Ecto neural progenitor cell (in vitro differentiated cells): ENCODE results near the gene LTBP3.

Experiments used
- DNase-seq: peaks from one replicate; pipeline ENCODE4 v3.0.0-alpha.2; 2018; ENCODE audit warnings: low spot score

The LTBP3 gene

DNA sequence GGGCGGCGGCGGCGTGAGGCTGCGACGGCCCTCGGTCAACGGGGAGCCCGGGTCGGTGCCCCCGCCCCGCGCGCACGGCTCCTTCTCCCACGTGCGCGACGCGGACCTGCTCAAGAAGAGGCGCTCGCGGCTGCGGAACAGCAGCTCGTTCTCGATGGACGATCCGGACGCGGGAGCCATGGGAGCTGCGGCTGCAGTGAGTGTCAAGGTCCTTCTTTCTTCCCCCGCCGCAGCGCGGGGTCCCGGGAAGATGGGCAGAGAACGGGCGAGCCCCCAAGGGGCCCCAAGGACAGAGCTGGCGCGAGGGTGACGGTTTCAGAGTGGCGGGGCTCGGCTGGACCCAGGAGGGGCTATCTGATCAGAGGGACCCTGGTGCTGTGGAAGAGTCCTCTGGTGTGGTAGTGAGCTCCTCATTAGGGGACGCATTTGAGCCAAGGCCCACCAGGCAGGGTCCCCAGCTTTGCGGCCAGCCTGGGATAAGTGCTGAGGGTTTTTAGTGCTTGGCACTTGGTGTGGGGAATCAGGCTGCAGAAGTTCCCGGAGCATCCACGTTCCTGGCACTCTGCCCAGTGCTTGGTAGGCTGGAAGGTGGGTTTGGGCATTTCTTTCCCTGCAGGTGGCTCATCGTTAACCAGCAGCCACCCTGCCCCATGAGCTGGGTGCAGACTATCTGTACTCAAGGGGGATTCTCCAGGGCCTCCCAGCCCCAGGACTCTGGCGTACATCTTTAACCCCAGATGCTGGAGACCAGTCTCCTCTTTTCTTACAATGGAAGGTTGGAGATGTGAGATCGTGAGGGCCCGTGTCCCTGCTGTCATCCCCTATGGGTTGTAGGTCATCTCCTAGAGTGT lies 27.5 kb upstream of the LTBP3 start:
- no peak for DNase-seq

DNA sequence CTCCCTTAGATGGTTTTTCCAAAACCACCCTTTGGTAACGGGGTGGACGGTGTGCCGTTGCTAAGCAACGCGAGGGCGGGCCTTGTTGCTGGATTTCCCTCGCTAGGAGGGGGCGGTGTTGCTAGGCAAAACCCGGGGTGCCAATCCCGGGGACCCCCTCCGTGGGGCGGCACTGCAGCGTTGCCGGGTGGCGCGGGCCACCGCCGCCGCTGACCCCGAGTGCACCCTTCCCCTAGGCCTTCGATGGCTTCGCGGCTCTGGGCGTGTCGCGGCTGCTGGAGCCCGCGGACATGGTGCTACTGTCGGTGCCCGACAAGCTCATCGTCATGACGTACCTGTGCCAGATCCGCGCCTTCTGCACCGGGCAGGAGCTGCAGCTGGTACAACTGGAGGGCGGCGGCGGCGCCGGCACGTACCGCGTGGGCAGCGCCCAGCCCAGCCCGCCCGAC lies 26.6 kb upstream of the LTBP3 start:
- no peak for DNase-seq

DNA sequence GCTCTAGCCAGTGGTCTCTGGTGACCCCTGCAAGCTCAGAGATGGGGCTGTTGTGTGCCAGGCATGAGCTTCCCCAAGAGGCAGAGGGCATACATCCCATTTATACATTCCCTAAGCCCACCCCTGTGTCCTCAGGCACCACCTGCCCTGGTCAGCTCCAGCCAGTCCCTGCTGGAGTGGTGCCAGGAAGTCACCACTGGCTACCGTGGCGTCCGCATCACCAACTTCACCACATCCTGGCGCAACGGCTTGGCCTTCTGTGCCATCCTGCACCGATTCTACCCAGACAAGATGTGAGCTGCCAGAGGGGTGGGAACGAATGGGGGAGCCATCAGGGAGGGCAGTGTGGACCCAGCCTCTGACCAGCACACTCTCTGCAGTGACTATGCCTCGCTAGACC lies 25.9 kb upstream of the LTBP3 start:
- DNase-seq = no peak

DNA sequence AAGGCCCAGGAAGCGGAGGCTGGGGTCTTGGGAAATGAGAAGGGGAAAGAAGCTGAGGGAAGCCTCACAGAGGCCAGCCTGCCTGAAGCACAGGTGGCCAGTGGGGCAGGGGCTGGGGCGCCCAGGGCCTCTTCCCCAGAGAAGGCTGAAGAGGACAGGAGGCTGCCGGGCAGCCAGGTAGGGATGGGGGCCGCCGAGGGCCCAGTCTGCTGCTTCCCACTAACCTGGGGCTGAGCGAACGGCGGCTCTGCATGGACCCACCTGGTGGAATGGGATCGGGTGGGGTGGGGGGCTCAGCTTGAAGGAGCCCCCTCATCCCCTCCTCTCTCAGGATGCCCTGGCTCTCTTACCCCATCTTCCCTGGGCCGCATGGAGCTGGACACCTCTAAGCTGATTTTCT lies 25.4 kb upstream of the LTBP3 start:
- DNase-seq = no peak

DNA sequence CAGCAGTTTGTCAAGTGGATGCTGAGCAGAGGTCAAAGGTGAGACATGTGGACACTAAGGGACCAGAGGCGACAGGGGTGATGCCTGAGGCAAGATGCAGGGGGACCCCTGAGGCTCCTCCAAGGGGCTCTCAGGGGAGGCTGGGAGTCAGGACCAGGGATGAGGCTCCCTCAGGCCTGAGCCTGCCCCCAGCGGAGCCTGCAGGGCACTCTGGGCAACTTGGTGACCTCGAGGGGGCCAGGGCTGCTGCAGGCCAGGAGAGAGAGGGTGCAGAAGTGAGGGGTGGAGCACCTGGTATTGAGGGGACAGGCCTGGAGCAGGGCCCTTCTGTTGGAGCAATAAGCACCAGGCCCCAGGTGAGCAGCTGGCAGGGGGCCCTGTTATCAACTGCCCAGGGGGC lies 23.8 kb upstream of the LTBP3 start:
- no peak for DNase-seq

DNA sequence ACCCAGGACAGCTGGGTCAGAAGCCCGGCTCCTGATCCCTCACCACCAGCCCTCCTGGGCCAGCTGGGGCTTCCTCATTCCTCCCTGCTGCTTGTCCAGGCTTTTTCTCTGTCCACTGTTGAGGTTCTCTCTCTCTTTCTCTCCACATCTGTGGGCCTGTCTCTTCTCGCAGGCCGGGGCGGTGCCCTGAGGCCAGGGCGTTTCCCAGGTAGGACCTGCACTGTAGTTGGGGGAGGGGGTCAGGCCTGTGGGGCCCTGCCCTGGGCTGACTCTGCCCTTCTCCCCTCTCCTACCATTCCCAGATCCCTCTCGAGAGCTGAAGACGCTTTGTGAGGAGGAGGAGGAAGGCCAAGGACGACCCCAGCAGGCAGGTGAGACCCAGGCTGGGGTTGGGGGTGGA lies 22.6 kb upstream of the LTBP3 start:
- no peak for DNase-seq

DNA sequence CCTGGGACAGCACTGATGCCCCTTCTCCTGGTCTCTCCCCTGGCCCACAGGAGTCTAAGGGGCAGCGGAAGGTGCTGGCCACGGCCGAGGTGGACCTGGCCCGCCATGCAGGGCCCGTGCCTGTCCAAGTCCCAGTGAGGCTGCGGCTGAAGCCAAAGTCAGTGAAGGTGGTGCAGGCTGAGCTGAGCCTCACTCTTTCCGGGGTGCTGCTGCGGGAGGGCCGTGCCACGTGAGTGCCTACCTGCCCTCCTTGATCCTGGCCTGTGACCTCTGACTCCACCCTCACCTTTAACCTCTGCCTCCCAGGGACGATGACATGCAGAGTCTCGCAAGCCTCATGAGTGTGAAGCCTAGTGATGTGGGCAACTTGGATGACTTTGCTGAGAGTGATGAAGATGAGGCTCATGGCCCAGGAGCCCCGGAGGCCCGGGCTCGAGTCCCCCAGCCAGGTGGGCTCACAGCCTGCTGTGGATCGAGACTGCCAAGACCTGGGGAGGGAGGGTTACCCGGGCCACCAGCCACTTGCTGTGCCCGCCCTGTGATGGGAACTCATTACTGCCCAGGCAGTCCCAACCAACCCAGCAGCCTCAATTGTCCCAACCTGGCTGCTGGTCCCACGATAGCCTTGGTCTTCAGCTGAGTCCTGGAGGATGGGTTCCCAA lies 22.0 kb upstream of the LTBP3 start:
- DNase-seq = no peak

DNA sequence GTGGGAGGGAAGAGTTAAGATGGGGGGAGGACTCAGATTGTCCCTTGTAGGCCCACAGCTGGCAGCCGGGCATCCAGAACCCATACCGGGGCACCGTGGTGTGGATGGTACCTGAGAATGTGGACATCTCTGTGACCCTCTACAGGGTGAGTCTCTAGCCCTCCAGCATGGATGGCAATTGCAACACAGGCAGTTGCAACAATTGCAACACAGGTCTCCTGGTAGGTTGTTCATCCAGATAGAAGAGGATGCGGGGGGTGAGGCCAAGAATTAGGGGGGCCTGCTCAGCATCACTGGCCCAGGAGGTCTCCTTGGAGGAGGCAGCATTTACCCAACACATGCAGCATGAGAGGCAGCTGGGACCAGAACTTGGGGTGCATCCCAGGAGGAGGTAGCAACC lies 21.1 kb upstream of the LTBP3 start:
- DNase-seq = no peak

DNA sequence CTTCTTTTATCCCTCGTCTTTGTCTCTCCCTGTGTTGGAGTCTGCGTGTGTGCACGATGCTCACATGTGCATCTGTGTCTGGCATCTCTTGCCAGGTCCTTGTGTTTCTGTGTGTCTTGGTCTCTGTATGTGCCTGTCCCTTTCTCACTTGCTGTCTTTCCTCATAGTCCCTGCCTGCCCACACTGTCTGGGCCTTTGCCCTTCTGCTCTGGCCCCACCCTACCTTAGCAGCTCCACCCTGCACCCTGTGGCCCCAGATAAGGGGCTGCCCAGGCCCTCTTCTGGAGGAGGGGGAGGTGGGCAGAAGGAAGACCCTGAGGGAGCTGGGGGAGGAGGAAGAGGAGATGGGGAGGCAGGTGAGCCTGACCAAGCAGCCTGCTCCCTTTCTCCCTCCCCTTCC lies 20.5 kb upstream of the LTBP3 start:
- DNase-seq = no peak

DNA sequence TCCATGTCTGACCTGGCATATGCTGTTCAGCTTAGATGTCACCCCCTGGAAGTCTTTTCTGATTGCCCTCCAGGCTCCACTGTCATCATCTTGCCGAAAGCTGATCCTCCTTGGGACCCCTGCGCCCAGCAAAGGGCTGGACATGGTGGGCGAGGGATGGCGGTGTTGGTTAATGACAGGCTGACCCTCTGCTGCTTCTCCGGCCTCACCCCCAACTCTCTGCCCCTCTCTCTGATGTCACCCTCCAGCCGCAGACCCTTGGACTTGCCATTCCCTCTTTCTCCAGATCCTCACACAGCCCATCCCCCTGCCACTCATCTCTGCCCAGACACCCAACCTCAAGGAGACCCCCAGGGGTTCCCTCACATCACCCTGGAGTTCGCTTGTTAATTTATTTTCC lies 20.0 kb upstream of the LTBP3 start:
- no peak for DNase-seq

DNA sequence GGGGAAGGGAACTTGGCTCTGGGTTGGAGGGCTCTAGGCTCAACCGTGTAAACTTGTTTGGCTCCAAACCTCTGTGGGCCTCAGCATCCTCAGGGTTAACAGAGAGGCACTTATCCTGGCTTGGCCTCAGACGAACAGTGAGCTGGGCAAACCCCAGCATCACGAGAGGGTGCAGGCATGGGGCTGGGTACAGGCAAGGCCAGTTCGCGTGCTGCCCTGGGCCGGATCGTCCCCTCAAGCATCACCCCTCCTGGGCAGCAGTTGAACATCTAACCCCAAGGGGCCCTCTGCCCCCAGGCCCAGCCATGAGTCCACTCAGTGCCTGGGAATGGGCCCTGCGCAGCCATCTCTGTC lies 19.6 kb upstream of the LTBP3 start:
- no peak for DNase-seq

DNA sequence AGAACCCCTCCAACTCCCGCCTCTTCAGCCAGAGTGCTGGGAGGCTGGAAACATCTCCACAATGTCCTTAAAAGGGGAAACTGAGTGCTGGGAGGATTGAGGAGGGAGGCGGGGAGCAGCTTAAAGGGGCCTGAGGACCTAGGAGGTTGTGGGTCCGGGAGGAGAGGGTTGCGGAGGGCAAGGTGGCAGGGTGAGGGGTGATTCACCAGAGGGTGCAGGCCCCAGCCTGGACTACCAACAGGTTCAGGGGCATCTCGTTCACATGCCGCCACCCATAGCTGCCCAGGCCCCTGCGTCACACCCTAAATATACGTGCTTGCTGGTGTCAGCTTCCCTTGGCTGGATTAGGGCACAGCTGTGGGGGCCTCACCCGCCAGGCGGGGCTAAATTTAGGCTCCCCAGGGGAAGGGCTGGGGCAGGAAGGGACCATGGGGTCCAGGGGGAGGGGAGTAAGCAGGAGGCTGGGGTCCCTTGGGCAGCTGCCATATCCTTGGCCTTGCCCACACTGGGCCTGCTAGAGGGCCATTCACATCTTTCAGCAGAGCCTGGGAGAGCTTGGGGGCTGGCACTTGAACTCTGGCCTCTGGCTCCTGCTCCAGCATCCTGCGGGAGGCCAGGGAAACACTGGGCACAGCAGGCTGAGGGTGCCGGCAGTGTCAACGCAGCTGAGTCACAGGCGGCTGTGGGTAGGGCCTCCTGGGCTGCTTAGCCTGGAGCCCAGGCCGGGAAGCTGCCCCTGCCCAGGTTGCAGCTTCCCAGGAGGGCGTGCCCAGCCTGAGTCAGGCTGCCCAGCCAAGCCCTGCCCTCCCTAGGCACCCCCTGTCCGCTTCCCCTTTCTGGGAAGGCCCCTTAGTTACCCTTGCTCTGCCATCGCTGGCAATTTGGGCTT lies 19.0 kb upstream of the LTBP3 start:
- no peak for DNase-seq

DNA sequence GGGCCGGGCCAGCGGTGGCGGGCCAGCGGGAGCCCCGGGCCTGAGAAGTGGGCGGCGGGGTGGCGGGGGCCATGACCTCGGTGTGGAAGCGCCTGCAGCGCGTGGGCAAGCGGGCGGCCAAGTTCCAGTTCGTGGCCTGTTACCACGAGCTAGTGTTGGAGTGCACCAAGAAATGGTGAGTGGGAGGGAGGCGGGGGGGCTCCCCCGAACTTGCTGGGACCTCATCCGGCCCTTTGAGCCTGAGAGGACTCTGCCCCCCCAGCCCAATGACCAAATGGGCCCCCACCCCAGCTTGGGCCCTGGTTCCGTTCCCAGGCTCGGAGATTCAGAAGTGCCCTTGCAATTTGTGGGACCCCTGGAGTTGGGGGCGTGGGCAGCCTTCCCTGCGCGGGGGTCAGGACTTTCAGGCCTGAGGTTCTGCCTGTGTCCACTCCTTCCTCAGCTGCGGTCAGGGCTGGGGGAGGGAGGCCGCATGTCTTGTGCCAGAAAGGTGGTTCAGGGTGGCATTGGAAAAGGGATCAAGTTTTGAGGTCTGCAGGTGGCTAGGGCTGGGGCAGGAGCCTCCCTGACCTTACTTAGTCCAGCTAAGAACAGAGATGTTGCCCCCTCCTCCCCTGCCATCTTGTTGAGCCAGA lies 18.2 kb upstream of the LTBP3 start:
- DNase-seq = no peak

DNA sequence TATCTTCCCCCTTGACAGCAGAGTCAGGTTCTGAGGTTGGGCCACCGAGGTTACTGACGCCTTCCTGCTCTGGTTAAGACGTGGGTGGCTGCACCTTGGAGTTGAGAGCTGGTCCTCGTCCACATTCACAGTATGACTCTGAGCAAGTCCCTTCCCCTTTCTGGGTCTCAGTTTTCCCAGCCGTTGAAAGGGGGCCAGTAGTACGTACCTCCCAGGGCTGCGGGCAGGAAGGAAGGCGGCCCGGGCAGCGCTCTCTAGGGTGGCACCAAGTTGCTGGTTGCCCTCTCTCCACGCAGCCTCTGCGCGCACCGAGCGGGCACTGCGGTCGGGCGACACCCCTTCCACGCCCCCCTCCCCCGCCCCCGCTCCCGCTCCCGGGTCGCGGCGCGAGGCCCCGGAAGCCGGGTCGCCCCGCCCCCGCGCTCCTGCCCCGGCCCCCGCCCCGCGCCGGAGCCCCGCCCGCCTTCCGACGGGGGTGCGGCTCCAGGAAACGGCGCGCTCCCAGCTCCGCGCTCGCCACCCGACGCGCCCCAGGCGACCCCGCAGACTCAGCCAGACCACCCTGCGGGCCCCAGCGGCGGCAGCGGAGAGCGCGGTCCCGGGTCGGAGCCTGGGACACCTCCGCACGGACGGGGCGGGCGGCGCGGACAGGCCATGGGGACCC lies 17.5 kb upstream of the LTBP3 start, which contains the start of gene EHBP1L1:
Gene EHBP1L1 (plus strand): TSS at position 486 of the 664 bp plus-strand sequence. CDS start 250 bp downstream, outside the sequence.
- DNase-seq = peak; percentile 72

DNA sequence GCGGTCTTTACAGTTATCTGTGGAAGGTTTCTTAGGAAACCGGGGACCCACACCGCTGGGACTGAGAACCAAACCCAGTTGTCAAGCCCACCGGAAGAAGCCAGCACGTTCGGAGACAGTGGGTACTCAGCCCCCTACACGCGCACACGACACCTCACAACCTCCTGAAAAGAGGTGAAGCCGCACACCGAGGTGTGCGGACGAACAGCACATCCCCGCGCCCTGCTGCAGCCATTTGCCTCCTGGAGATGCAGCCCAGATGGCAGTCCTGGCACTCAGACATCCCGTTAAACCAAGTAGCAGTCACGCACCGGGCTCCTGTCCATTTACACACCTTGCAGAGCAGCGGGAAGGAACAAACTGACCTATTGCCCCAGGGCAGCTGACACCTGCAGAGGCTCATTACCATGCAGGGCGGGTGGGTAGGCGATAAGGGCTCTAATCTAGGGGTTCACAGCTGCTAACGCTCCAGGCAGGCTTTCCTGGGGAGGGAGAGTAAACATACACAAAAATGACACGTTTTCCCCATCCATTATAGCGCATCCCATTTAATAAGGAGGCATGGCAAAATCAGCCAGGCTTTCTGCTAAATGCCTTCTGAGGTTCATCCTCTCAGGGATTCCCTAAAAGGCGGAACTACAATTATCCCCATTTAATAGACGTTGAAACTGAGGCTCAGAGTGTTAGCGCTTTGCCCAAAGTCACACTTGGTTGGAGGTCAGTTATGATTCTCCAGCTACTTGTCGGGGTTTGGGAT lies 16.8 kb upstream of the LTBP3 start:
- DNase-seq = no peak

DNA sequence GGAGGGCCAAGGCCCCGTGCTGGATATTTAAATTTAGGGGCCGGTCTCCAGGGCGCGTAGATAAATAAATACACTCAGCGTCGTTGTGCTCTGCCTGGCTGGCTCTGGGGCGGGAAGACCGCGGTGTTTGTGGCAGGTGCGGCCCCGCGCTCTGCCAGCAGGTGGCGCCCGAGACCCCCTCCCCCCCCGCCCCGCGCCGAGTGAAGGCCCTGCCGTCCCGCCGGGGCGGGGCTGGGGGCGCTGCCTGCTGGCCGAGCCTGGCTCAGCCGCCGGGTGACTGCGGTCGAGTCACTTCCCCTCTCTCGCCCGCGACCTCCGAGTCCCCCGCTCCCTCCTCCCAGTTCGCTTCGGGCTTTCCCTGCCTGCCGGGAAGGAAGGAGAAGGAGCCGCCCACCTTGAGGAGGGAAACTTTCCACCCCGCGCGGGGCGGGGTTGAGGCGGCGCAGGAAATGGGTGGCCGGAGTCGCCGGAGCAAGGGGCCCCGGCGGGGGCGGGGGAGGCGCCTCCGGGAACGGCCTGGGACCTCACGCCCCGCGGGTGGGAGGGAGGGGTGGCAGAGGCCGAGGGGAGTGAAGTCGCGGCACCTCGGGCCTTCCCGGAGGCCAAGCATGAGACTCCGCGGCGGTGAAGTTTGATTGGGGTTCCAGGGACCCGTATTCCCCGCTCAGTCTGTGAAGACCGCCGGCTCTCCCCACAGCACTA lies 16.1 kb upstream of the LTBP3 start:
- peak; percentile 94 for DNase-seq

DNA sequence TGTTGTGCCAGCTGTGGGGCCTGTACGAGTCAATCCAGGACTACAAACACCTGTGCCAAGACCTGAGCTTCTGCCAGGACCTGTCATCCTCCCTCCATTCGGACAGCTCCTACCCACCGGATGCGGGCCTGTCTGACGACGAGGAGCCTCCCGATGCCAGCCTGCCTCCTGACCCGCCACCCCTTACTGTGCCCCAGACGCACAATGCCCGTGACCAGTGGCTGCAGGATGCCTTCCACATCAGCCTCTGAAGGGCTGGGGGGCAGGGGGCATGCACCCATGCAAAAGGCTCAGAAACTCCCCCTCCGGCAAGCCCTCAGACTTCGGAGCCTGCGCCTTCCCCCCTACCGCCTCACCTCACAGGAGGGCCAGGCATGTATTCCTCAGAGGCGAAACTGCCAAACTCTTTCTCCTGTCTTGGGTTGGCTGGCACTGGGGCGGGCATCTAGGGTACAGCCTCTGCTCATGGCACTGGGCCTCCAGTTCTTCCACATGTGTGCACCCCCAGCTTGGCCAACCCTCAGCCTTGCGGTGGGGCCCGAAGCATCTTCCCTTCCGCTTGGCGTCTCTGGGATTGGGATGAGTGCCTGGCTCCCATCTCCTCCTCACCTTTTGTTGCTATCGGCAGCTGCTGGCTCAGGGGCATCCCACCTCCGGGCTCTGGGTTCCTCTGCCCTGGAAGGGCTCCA lies 15.4 kb upstream of the LTBP3 start:
- no peak for DNase-seq

DNA sequence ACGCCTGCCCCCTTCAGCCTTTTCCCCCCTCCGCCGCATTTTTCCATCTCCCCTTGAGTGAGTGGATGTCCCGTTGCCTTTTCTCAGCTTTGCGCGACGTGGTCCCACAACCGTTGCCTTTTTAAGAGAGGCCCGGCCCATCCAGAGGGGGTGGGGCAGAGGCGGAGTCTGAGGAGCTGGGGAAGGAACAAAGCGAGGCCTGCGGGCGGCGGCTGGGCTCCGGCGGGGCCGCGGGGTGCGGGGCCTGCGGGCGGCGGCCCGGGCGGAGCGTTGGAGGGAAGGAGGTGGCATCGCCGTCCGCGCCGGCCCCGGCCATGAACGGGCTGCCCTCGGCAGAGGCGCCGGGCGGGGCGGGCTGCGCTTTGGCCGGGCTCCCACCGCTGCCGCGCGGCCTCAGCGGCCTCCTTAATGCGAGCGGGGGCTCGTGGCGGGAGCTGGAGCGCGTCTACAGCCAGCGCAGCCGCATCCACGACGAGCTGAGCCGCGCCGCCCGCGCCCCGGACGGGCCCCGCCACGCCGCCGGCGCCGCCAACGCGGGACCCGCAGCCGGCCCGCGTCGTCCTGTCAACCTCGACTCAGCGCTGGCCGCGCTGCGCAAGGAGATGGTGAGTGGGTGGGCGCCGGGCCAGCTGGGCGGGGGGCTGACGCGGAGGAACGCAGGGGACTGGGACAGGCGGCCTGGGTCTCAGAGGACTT lies 14.3 kb upstream of the LTBP3 start, which contains the start of gene FAM89B:
Gene FAM89B (plus strand): TSS at position 183 of the 696 bp plus-strand sequence. CDS start 132 bp downstream, at position 315.
- DNase-seq = peak; percentile 89

DNA sequence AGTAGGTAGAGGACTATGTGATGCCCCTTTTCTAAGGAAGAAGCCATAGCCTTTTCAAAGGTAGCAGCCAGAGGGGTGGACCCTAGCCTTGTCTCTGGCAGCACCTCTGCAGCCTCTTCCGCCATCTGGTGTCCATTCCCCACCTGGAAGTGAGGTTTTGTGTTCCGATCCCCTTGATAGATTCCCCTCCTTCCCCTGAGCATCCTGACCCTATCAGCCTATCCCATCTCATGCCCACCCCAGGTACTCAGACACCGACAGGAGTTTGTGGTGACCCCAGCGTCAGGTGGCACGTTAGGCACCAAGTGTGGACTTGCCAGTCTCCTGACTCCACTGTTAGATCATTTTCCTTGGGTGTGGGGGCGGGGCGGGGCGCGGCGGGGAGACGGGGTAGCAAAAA lies 13.8 kb upstream of the LTBP3 start:
- DNase-seq = no peak
